ENCODE measurements around the gene KRTAP19-4. TPM values are rescaled to one million over a fixed set of nuclear protein-coding genes. Genes with fewer than 3 reads are reported as not detected.

Gene KRTAP19-4
- total RNA-seq, 1 donor from 2014 or later, result not detected

GRCh38 chr21:30480145-30480544, 16.8 kb downstream of the KRTAP19-4 start, which contains the start of gene KRTAP19-1:
TSS of gene KRTAP19-1 (minus strand) at chr21:30480367. CDS start at chr21:30480317, 50 bp downstream.
- H3K9me3 ChIP-seq, result no peaks in the 10 kb centered on the region
- TF ChIP-seq, protein P1, sequence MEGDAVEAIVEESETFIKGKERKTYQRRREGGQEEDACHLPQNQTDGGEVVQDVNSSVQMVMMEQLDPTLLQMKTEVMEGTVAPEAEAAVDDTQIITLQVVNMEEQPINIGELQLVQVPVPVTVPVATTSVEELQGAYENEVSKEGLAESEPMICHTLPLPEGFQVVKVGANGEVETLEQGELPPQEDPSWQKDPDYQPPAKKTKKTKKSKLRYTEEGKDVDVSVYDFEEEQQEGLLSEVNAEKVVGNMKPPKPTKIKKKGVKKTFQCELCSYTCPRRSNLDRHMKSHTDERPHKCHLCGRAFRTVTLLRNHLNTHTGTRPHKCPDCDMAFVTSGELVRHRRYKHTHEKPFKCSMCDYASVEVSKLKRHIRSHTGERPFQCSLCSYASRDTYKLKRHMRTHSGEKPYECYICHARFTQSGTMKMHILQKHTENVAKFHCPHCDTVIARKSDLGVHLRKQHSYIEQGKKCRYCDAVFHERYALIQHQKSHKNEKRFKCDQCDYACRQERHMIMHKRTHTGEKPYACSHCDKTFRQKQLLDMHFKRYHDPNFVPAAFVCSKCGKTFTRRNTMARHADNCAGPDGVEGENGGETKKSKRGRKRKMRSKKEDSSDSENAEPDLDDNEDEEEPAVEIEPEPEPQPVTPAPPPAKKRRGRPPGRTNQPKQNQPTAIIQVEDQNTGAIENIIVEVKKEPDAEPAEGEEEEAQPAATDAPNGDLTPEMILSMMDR (IDR thresholded peaks at IDR 0.05), result no peak
- no peak within 1 kb of the TSS for H3K4me3 ChIP-seq
- H3K27me3 ChIP-seq (ENCODE audit: low read depth), result no peaks in the 10 kb centered on the region
- no peak for DNase-seq
- intact Hi-C loops (cut with DNase I), result no loop called here
- H3K36me3 ChIP-seq, result no peaks in the 10 kb centered on the region
- H3K4me1 ChIP-seq, result no peaks in the 10 kb centered on the region
- no peak within 1 kb of the TSS for H3K27ac ChIP-seq
- ATAC-seq, result no peak

DNA sequence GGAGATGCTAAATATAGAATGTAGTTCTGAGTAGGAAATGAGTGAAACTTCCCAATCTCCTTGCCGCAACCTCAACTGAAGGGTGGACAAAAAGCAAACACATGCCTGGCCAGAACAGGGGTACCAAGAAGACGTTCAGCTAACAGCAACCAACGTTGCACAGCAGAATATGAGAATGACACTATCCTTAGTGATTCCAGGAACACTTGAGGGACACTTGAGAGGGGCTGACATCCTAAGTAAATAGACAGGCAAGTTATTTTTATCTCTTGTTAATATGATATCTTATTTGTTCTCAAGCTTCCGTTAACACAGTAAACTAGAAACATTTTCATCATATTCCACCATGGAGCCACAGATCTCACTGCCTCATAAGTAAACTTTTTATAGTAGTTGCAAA, 17.7 kb downstream of the KRTAP19-4 start:
- H3K4me1 ChIP-seq, result no peaks in the 10 kb centered on the region
- H3K9me3 ChIP-seq, result no peaks in the 10 kb centered on the region
- DNase-seq (no peak), ATAC-seq (no peak)
- H3K27me3 ChIP-seq (ENCODE audit: low read depth), result no peaks in the 10 kb centered on the region
- TF ChIP-seq, protein P1 (IDR thresholded peaks at IDR 0.05), result no peak
- no peak overlapping the region for H3K4me3 ChIP-seq
- intact Hi-C loops (cut with DNase I), result no loop called here
- H3K36me3 ChIP-seq, result no peaks in the 10 kb centered on the region
- no peak overlapping the region for H3K27ac ChIP-seq

GRCh38 chr21:30478004-30478403, 19.0 kb downstream of the KRTAP19-4 start:
- ATAC-seq (no peak), DNase-seq (no peak)
- H3K4me1 ChIP-seq, result no peaks in the 10 kb centered on the region
- H3K27me3 ChIP-seq (ENCODE audit: low read depth), result no peaks in the 10 kb centered on the region
- H3K4me3 ChIP-seq, result no peak overlapping the region
- H3K27ac ChIP-seq, result no peak overlapping the region
- intact Hi-C loops (cut with DNase I), result no loop called here
- no peaks in the 10 kb centered on the region for H3K9me3 ChIP-seq
- TF ChIP-seq, protein P1 (IDR thresholded peaks at IDR 0.05), result no peak
- no peaks in the 10 kb centered on the region for H3K36me3 ChIP-seq

DNA sequence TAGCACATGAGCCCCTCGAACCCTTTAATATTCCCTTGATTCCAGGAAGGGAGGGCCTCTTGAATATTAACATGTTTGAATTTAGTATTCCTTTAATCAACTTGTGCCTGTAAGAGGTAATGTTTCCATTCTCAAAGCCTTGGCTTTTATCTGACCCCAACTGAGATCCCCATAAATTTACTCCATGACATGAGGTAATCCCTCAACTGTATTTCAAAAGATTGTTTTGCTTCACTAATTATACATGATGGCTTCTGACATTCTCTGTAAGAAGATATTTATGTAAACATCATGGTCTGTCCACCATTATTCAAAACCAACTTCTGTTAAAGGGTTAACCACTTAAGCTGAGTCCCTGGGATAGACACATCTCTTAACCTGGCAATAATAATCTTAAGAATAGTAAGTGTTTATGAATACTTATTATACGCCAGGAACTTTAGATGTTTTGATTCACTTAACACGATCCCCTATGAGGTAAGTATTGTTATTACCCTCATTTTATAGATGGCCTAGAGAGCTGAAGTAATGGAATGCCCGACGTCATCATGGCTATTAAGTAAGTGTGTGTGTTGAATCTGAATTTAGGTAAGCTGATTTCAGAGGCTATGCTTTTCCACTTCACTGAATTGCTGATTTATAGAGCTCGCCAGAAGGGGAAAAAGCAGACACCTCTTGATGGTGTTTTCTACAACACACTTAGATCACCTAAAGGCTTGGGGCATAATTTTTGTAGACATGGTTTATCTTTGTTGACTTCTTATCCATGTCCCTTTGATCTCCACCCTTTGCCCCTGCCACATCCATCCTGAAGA, 27.9 kb downstream of the KRTAP19-4 start:
- no peak for ATAC-seq
- Histone ChIP-seq H3K4me3 (no peak overlapping the region), H3K27me3 (ENCODE audit: low read depth) (no peaks in the 10 kb centered on the region), H3K27ac (no peak overlapping the region), H3K36me3 (no peaks in the 10 kb centered on the region), H3K4me1 (no peaks in the 10 kb centered on the region), H3K9me3 (no peaks in the 10 kb centered on the region)
- TF ChIP-seq, protein P1 (IDR thresholded peaks at IDR 0.05), result no peak
- intact Hi-C loops (cut with DNase I), result no loop called here
- DNase-seq, result no peak

DNA sequence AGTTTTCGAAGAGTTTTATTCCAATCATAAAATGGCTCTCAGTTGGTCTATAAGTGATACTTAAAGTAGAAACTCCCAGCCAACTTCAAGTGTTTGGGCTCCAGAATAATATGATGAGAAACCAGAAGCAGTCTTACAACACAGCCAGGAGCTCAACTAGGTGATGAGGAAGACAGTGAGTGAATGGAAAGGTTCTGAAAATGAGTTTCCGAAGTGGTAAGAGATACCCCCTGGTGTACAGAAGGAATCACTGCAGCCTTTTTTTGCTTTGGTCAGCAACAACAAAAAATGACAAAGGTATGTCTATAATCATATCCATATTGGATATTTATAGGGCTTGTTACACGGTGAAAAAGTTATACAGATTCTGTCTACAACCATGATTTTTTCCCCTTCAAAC, 33.3 kb downstream of the KRTAP19-4 start:
- no peak overlapping the region for H3K27ac ChIP-seq
- H3K36me3 ChIP-seq, result no peaks in the 10 kb centered on the region
- TF ChIP-seq, protein P1 (IDR thresholded peaks at IDR 0.05), result no peak
- DNase-seq (no peak), ATAC-seq (no peak)
- intact Hi-C loops (cut with DNase I), result no loop called here
- H3K9me3 ChIP-seq, result no peaks in the 10 kb centered on the region
- no peaks in the 10 kb centered on the region for H3K27me3 ChIP-seq (ENCODE audit: low read depth)
- no peaks in the 10 kb centered on the region for H3K4me1 ChIP-seq
- H3K4me3 ChIP-seq, result no peak overlapping the region

All from lower lobe of right lung (tissue), 2 donors.